IMR-90 (cell line): ENCODE data around the gene PAK5.

Experiments
- CEBPB ChIP-seq: IDR thresholded peaks from 2 replicates; pipeline ENCODE4 v1.6.1; 2012; ENCODE audit warnings: low read depth, low read length, improper control_type of control experiment
- MAZ ChIP-seq: IDR thresholded peaks from 2 replicates; pipeline ENCODE4 v1.6.1; 2012; ENCODE audit warnings: low read depth, mild to moderate bottlenecking, low read length, improper control_type of control experiment, moderate library complexity, borderline replicate concordance
- POLR2A ChIP-seq: IDR thresholded peaks from 2 replicates; pipeline ENCODE4 v1.6.1; 2012; ENCODE audit warnings: mild to moderate bottlenecking, low read depth, low read length
- TF ChIP-seq, protein P1 (sequence below): conservative IDR thresholded peaks from 2 replicates; pipeline ENCODE4 v1.5.1; 2012; ENCODE audit warnings: mild to moderate bottlenecking, low read depth, low read length, improper control_type of control experiment

DNA sequence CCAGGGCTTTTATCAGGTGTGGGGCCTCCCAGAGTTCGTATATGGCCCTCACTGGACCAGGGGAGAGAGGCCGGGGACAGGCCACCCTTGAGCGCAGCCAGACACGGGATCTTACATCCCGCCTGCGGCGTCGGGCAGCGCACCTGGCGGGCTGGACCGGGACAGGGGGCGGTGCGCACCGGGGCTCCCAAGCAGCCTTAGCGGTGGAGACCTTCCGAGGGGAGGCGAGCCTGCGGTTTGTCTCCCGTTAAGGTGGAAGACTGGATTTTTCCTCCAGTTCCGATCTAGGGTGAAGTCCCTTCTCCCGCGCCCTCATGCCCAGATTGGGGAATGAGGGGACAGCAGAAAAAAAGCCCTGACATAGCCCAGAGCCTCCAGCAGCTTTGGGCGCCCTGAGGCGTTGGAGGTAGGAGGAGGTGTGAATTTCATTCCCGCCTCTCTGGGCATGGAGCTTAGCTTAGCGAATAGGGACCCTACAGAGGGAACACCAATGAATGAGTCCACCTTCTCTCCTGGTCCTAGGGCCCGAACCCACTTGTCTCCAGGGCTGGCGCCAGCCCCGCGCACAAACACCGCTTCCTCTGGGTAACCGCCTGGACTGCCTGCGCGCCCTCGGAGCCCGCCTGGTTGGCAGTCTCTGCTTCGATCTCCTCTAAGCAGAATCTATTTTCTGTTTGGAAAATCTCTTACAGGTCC is 331.2 kb downstream of the PAK5 start:
- TF ChIP-seq, protein P1, sequence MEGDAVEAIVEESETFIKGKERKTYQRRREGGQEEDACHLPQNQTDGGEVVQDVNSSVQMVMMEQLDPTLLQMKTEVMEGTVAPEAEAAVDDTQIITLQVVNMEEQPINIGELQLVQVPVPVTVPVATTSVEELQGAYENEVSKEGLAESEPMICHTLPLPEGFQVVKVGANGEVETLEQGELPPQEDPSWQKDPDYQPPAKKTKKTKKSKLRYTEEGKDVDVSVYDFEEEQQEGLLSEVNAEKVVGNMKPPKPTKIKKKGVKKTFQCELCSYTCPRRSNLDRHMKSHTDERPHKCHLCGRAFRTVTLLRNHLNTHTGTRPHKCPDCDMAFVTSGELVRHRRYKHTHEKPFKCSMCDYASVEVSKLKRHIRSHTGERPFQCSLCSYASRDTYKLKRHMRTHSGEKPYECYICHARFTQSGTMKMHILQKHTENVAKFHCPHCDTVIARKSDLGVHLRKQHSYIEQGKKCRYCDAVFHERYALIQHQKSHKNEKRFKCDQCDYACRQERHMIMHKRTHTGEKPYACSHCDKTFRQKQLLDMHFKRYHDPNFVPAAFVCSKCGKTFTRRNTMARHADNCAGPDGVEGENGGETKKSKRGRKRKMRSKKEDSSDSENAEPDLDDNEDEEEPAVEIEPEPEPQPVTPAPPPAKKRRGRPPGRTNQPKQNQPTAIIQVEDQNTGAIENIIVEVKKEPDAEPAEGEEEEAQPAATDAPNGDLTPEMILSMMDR: no peak
- TF ChIP-seq MAZ (no peak), POLR2A (no peak), CEBPB (no peak)
